Measurements from ENCODE around the gene NME1. TPM values are rescaled to one million over a fixed set of nuclear protein-coding genes. Genes with fewer than 3 reads are reported as not detected.
A peak's percentile ranks its signal among the peaks of the same experiment; 100 is the strongest.

NME1 gene
- total and polyA plus RNA-seq, 9 of the 15 experiments (the other 6 are each of a cell fraction or from before 2014, with no cell fraction given) = 449 to 1,588 (median 604) TPM

GRCh38 chr17:51166198-51166986 lies 13.0 kb downstream of the NME1 start, which contains the start of gene NME2:
TSS of gene NME2 (plus strand) at chr17:51166411. CDS start at chr17:51166831, 420 bp downstream.
- Histone ChIP-seq H3K27me3 (ENCODE audit: control insufficient read depth in 2 of 2, insufficient read depth in 2 of 2, low read length in 2 of 2) (no peaks in the 10 kb centered on the region), H3K4me3 (peak within 1 kb of the TSS; percentile 94), H3K4me1 (replicated peaks in 1 of 2; ENCODE audit: control insufficient read depth in 2 of 2, insufficient read depth in 2 of 2, low read length in 2 of 2) (peaks cover 6 to 33% of the 10 kb centered on the region in 2 experiments; a peak in 4 of 5 replicates), H2AFZ (ENCODE audit: low read depth, low read length) (peak within 1 kb of the TSS; percentile 97), H4K20me1 (replicated peaks; ENCODE audit: control insufficient read depth, insufficient read depth, low read length) (no peaks in the 10 kb centered on the region), H3K9me1 (ENCODE audit: control insufficient read depth, insufficient read depth, low read length) (peaks cover 4% of the 10 kb centered on the region), H3K27ac (ENCODE audit: extremely low read depth, low read depth, low read length) (peak within 1 kb of the TSS; percentile 92), H3K4me2 (ENCODE audit: insufficient read depth, low read length) (peak within 1 kb of the TSS; percentile 99), H3K9me3 (replicated peaks; ENCODE audit: control insufficient read depth, insufficient read depth, low read depth, low read length) (no peaks in the 10 kb centered on the region), H3K36me3 (ENCODE audit: control insufficient read depth, insufficient read depth, low read length) (peaks cover 70% of the 10 kb centered on the region), H3K9ac (ENCODE audit: insufficient read depth in 1 of 2, low read depth in 2 of 2, low read length in 2 of 2) (peak within 1 kb of the TSS; percentile 97 to 98), H3K79me2 (ENCODE audit: control insufficient read depth, insufficient read depth, low read length) (peaks cover 39% of the 10 kb centered on the region)
- intact Hi-C loops (cut with micrococcal nuclease) (loop anchor here (5.0 kb wide), 2 partner anchors 96 to 299 kb away; partner anchors contain the start of genes MBTD1, TOB1 and UTP18), in situ Hi-C loops (cut with MboI) (no loop called here)
- POLR2A ChIA-PET = interaction anchor here (0.6 to 2.1 kb wide), 3 partner anchors 11 to 407 kb away, joined by 3 to 8 read pairs (median 5); partner anchors contain the start of gene NME1
- WGBS (ENCODE audit: insufficient coverage, low coverage, missing lambda C conversion rate) = under 1% methylated on average over 39 of the region's 98 CpGs
- ATAC-seq = peak; percentile 96
- CTCF ChIA-PET (ENCODE audit: low intra/inter-chr PET ratio) = interaction anchor here (1.3 to 1.6 kb wide), 2 partner anchors 14 to 166 kb away, joined by 4 to 7 read pairs; partner anchors contain the start of gene NME1
- no TSS peak for BruUV-seq (replicated peaks)
- peak; percentile 95 to 96 (median 96) for DNase-seq (ENCODE audit: extremely low read depth in 1 of 4, low spot score in 3 of 4)
- peak; percentile 89 for FAIRE-seq
- TF ChIP-seq ZNF175 (CRISPR knock-in tag; IDR thresholded peaks at IDR 0.05; ENCODE audit: low read depth) = no peak
- TF ChIP-seq, protein P1, sequence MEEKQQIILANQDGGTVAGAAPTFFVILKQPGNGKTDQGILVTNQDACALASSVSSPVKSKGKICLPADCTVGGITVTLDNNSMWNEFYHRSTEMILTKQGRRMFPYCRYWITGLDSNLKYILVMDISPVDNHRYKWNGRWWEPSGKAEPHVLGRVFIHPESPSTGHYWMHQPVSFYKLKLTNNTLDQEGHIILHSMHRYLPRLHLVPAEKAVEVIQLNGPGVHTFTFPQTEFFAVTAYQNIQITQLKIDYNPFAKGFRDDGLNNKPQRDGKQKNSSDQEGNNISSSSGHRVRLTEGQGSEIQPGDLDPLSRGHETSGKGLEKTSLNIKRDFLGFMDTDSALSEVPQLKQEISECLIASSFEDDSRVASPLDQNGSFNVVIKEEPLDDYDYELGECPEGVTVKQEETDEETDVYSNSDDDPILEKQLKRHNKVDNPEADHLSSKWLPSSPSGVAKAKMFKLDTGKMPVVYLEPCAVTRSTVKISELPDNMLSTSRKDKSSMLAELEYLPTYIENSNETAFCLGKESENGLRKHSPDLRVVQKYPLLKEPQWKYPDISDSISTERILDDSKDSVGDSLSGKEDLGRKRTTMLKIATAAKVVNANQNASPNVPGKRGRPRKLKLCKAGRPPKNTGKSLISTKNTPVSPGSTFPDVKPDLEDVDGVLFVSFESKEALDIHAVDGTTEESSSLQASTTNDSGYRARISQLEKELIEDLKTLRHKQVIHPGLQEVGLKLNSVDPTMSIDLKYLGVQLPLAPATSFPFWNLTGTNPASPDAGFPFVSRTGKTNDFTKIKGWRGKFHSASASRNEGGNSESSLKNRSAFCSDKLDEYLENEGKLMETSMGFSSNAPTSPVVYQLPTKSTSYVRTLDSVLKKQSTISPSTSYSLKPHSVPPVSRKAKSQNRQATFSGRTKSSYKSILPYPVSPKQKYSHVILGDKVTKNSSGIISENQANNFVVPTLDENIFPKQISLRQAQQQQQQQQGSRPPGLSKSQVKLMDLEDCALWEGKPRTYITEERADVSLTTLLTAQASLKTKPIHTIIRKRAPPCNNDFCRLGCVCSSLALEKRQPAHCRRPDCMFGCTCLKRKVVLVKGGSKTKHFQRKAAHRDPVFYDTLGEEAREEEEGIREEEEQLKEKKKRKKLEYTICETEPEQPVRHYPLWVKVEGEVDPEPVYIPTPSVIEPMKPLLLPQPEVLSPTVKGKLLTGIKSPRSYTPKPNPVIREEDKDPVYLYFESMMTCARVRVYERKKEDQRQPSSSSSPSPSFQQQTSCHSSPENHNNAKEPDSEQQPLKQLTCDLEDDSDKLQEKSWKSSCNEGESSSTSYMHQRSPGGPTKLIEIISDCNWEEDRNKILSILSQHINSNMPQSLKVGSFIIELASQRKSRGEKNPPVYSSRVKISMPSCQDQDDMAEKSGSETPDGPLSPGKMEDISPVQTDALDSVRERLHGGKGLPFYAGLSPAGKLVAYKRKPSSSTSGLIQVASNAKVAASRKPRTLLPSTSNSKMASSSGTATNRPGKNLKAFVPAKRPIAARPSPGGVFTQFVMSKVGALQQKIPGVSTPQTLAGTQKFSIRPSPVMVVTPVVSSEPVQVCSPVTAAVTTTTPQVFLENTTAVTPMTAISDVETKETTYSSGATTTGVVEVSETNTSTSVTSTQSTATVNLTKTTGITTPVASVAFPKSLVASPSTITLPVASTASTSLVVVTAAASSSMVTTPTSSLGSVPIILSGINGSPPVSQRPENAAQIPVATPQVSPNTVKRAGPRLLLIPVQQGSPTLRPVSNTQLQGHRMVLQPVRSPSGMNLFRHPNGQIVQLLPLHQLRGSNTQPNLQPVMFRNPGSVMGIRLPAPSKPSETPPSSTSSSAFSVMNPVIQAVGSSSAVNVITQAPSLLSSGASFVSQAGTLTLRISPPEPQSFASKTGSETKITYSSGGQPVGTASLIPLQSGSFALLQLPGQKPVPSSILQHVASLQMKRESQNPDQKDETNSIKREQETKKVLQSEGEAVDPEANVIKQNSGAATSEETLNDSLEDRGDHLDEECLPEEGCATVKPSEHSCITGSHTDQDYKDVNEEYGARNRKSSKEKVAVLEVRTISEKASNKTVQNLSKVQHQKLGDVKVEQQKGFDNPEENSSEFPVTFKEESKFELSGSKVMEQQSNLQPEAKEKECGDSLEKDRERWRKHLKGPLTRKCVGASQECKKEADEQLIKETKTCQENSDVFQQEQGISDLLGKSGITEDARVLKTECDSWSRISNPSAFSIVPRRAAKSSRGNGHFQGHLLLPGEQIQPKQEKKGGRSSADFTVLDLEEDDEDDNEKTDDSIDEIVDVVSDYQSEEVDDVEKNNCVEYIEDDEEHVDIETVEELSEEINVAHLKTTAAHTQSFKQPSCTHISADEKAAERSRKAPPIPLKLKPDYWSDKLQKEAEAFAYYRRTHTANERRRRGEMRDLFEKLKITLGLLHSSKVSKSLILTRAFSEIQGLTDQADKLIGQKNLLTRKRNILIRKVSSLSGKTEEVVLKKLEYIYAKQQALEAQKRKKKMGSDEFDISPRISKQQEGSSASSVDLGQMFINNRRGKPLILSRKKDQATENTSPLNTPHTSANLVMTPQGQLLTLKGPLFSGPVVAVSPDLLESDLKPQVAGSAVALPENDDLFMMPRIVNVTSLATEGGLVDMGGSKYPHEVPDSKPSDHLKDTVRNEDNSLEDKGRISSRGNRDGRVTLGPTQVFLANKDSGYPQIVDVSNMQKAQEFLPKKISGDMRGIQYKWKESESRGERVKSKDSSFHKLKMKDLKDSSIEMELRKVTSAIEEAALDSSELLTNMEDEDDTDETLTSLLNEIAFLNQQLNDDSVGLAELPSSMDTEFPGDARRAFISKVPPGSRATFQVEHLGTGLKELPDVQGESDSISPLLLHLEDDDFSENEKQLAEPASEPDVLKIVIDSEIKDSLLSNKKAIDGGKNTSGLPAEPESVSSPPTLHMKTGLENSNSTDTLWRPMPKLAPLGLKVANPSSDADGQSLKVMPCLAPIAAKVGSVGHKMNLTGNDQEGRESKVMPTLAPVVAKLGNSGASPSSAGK (IDR thresholded peaks at IDR 0.05) = peak; percentile 73; the same call in 1 of the 2 replicates
- TF ChIP-seq, protein P2, sequence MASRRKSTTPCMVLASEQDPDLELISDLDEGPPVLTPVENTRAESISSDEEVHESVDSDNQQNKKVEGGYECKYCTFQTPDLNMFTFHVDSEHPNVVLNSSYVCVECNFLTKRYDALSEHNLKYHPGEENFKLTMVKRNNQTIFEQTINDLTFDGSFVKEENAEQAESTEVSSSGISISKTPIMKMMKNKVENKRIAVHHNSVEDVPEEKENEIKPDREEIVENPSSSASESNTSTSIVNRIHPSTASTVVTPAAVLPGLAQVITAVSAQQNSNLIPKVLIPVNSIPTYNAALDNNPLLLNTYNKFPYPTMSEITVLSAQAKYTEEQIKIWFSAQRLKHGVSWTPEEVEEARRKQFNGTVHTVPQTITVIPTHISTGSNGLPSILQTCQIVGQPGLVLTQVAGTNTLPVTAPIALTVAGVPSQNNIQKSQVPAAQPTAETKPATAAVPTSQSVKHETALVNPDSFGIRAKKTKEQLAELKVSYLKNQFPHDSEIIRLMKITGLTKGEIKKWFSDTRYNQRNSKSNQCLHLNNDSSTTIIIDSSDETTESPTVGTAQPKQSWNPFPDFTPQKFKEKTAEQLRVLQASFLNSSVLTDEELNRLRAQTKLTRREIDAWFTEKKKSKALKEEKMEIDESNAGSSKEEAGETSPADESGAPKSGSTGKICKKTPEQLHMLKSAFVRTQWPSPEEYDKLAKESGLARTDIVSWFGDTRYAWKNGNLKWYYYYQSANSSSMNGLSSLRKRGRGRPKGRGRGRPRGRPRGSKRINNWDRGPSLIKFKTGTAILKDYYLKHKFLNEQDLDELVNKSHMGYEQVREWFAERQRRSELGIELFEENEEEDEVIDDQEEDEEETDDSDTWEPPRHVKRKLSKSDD (conservative IDR thresholded peaks at IDR 0.05; ENCODE audit: low read length) = no peak
- TF ChIP-seq CHD1 (IDR thresholded peaks at IDR 0.05; ENCODE audit: low read length) = peak; percentile 12
- peak; percentile 13; the same call in 1 of the 2 replicates for TF ChIP-seq KAT7 (CRISPR knock-in tag; IDR thresholded peaks at IDR 0.05; ENCODE audit: borderline replicate concordance)
- no peak for TF ChIP-seq ZNF77 (CRISPR knock-in tag; IDR thresholded peaks at IDR 0.05)

Data from K562 (cell line).